MG63 (cell line): ENCODE measurements around the gene SPINK8. TPM values are rescaled to one million over a fixed set of nuclear protein-coding genes. Genes with fewer than 3 reads are reported as not detected.
"Not testable (repeated sequence)": the region's sequence is repeated elsewhere in the genome, so short reads cannot be mapped to it uniquely, and the experiment has no call there.

Experiments
- DNase-seq: peaks from one replicate; pipeline ENCODE4 v3.0.0-alpha.2; 2020
- H3K27me3 ChIP-seq: fragments of 250-450 bp; sonication (Bioruptor Pico); 2 replicates; pipeline ENCODE4 v1.5.1; 2020; ENCODE audit warnings: mild to moderate bottlenecking, moderate library complexity
- H3K36me3 ChIP-seq: fragments of 250-450 bp; sonication (Bioruptor Pico); 2 replicates; pipeline ENCODE4 v1.5.1; 2020; ENCODE audit warnings: mild to moderate bottlenecking, moderate library complexity
- H3K4me3 ChIP-seq: fragments of 250-450 bp; sonication (Bioruptor Pico); 2 replicates; pipeline ENCODE4 v1.5.1; 2020; ENCODE audit warnings: mild to moderate bottlenecking, moderate library complexity
- H3K9me3 ChIP-seq: fragments of 250-450 bp; sonication (Bioruptor Pico); 2 replicates; pipeline ENCODE4 v1.5.1; 2020; ENCODE audit warnings: mild to moderate bottlenecking, moderate library complexity
- total RNA-seq: library from RNA; depleted of rRNA; stranded (reverse); fragments of >200 nt; shearing (Covaris generic); gene quantifications from 2 replicates; pipeline ENCODE4 v1.2.3, GENCODE V29; 2014; ENCODE audit warnings: low replicate concordance

Gene SPINK8
- total RNA-seq, 1 experiment from 2014 or later = not detected

GRCh38 chr3:48338635-48339034, 5.2 kb upstream of the SPINK8 start:
- Histone ChIP-seq H3K9me3 (no peaks in the 10 kb centered on the region), H3K36me3 (no peaks in the 10 kb centered on the region), H3K27me3 (no peaks in the 10 kb centered on the region), H3K4me3 (no peak overlapping the region)
- no peak for DNase-seq

DNA sequence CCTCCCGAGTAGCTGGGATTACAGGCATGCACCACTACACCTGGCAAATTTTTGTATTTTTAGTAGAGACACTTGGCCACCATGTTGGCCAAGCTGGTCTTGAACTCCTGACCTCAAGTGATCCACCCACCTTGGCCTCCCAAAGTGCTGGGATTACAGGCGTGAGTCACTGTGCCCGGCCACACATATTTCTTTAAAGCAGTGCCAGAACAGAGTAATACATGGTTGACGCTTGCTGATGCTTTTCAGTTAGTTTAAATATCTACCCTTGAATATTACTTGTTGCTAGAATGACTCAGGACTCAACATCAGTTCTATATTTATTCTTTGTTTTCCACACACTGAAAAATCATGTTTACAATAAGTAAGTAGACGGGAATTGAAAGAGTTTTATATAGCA, 4.1 kb upstream of the SPINK8 start:
- not testable (repeated sequence) for H3K9me3 ChIP-seq, H3K36me3 ChIP-seq, H3K27me3 ChIP-seq, H3K4me3 ChIP-seq
- peak; percentile 73 for DNase-seq

GRCh38 chr3:48335286-48335685, 1.8 kb upstream of the SPINK8 start:
- not testable (repeated sequence) for H3K9me3 ChIP-seq, H3K27me3 ChIP-seq, H3K4me3 ChIP-seq, H3K36me3 ChIP-seq, DNase-seq

DNA sequence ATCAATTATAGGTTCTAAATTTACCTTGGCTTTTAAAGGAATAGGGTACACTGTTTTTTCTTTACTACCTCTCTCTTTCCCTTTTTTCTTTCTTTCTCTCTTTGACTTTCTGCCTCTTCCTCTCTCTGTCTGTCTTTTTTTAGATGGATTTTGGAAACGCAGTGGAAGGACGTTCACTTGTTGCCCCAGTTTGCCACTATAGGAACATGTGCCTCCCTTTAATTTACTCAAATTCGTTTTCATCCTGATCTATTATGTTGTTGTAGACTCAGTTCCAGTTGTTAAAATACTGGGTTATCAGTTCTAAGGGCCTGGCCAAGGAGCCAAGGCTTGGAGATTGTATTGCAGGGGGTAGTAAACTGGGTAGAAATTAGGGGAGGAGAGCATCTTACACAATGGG, 1.1 kb upstream of the SPINK8 start:
- Histone ChIP-seq H3K36me3 (no peaks in the 10 kb centered on the region), H3K9me3 (no peaks in the 10 kb centered on the region), H3K4me3 (no peak overlapping the region), H3K27me3 (no peaks in the 10 kb centered on the region)
- DNase-seq = no peak

DNA sequence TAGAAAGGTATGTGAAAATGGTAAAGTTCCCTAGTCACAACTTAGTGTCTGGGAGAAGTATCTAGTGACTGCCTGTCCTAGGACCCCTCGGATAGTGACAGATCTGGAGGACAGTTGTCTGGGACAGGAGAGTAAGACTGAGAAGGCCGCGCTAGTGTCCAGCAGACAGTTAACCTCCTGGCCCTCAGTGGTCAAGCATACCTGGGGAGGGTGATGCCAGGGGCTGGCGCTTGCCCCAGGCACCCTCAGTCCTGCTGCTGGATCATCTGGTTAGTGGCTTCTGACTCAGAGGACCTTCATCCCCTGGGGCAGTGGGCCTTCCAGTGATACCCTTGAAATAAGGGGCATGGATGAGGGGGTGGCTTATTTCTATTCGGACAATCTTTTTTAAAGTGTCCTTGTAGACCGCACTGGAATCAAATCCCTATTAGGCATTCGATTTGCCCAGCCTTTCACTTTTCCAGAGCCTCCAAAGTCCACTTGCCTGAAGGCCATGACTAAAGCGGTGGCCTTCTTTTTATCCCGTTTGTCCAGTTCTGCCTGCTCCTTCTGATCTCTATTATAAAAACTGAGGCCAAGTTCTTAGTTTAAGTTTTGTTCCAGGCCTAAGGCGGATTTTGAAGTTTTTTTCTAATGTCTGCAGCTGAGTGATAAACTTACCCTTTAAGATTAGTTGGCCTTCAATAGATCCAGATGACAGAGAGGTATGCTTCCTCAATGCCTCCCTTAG, 1.6 kb downstream of the SPINK8 start:
- H3K4me3 ChIP-seq, H3K27me3 ChIP-seq, DNase-seq, H3K36me3 ChIP-seq, H3K9me3 ChIP-seq: not testable (repeated sequence)

DNA sequence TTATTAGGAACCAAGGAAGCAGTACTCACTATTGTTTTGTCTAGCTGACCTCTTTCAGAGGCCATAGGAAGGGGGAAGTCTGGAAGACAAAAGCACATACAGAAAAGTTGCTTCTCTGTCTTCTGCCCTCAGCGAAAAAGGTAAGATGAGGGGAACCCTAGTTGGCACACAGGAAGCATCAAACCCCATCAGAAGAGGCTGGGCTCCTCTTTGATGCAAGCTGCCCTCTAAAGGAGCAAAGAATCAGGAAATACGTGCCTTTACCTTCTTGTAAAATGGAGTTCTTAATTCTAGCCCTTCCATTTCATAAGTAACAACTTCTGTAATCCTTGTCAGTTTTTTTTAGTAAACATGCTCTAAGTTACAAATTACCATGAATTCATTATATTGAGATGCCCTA, 12.5 kb downstream of the SPINK8 start:
- DNase-seq = no peak
- H3K9me3 ChIP-seq = no peaks in the 10 kb centered on the region
- no peak overlapping the region for H3K4me3 ChIP-seq
- no peaks in the 10 kb centered on the region for H3K36me3 ChIP-seq
- H3K27me3 ChIP-seq = no peaks in the 10 kb centered on the region

- no peaks in the 10 kb centered on the region; the same call in 1 of the 2 replicates for H3K9me3 ChIP-seq
- no peak for DNase-seq
- H3K36me3 ChIP-seq = no peaks in the 10 kb centered on the region
- no peaks in the 10 kb centered on the region for H3K27me3 ChIP-seq
- no peak overlapping the region for H3K4me3 ChIP-seq
These were observed 14.6 kb downstream of the SPINK8 start for GRCh38 chr3:48318713-48319468.

DNA sequence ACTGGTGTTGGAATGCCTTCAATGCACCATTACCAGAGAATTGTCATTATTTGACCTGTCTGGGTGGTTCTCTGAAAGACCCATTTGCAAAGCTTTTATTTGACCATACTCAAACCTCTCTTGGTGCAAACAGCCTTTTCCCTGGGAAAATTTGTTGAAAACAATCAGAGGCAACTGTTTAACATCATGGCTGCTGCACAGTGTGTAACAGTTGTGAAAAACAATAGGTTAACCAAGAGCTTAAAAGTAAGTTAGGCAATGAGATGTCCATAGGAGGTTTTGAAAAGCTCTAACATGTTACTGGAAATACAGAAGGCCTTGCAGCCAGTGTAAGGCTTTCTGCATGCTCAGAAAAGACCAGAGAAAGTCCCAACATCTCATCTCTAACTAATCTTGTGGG, 18.9 kb downstream of the SPINK8 start:
- Histone ChIP-seq H3K27me3 (no peaks in the 10 kb centered on the region), H3K36me3 (no peaks in the 10 kb centered on the region), H3K4me3 (no peak overlapping the region), H3K9me3 (no peaks in the 10 kb centered on the region; the same call in 1 of the 2 replicates)
- no peak for DNase-seq

GRCh38 chr3:48306860-48307530, 26.5 kb downstream of the SPINK8 start:
- DNase-seq = no peak
- H3K27me3 ChIP-seq = no peaks in the 10 kb centered on the region
- no peak overlapping the region for H3K4me3 ChIP-seq
- no peaks in the 10 kb centered on the region; the same call in 1 of the 2 replicates for H3K9me3 ChIP-seq
- no peaks in the 10 kb centered on the region for H3K36me3 ChIP-seq

- no peak overlapping the region for H3K4me3 ChIP-seq
- H3K36me3 ChIP-seq = no peaks in the 10 kb centered on the region
- no peaks in the 10 kb centered on the region; the same call in 1 of the 2 replicates for H3K9me3 ChIP-seq
- H3K27me3 ChIP-seq = no peaks in the 10 kb centered on the region
- no peak for DNase-seq
These were observed 27.2 kb downstream of the SPINK8 start for GRCh38 chr3:48306290-48306689.

GRCh38 chr3:48305396-48305795, 28.1 kb downstream of the SPINK8 start:
- no peaks in the 10 kb centered on the region for H3K27me3 ChIP-seq
- DNase-seq = peak; percentile 8
- no peak overlapping the region for H3K4me3 ChIP-seq
- no peaks in the 10 kb centered on the region for H3K36me3 ChIP-seq
- H3K9me3 ChIP-seq = no peaks in the 10 kb centered on the region; the same call in 1 of the 2 replicates

DNA sequence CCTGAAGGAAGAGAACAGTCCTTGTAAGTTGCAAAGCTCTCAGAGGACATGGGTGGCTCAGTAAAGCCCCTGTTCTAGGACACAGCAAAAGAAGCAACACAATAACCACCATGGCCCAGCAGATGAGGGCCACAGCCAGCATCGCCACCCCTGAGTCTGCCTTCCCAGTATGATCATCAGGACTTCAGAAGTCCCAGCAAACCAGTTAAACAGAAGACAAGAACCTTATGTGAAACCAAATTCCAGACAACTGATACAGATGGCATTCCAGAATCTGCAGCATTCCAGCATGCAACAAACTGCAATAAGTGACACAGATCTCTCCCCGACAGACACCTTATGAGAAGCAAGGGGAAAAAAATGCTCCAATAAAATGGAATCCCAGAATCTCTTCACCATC, 30.4 kb downstream of the SPINK8 start:
- no peaks in the 10 kb centered on the region; the same call in 1 of the 2 replicates for H3K9me3 ChIP-seq
- H3K36me3 ChIP-seq = no peaks in the 10 kb centered on the region
- H3K4me3 ChIP-seq = no peak overlapping the region
- no peaks in the 10 kb centered on the region for H3K27me3 ChIP-seq
- no peak for DNase-seq

- H3K27me3 ChIP-seq = no peaks in the 10 kb centered on the region
- 0 out of 2 replicates have a peak, but pooled peaks cover 2% of the 10 kb centered on the region for H3K36me3 ChIP-seq
- peak overlapping the region; percentile 75 for H3K4me3 ChIP-seq
- DNase-seq = peak; percentile 26
- no peaks in the 10 kb centered on the region; the same call in 1 of the 2 replicates for H3K9me3 ChIP-seq
These were observed 31.7 kb downstream of the SPINK8 start for GRCh38 chr3:48301800-48302166.

- Histone ChIP-seq H3K27me3 (no peaks in the 10 kb centered on the region), H3K4me3 (peak within 1 kb of the TSS; percentile 75), H3K9me3 (no peaks in the 10 kb centered on the region; the same call in 1 of the 2 replicates), H3K36me3 (0 out of 2 replicates have a peak, but pooled peaks cover 2% of the 10 kb centered on the region)
- DNase-seq = peak; percentile 83
These were observed 32.3 kb downstream of the SPINK8 start, which contains the start of gene NME6 for GRCh38 chr3:48301020-48301799. Gene NME6 (minus strand): TSS chr3:48301367.

DNA sequence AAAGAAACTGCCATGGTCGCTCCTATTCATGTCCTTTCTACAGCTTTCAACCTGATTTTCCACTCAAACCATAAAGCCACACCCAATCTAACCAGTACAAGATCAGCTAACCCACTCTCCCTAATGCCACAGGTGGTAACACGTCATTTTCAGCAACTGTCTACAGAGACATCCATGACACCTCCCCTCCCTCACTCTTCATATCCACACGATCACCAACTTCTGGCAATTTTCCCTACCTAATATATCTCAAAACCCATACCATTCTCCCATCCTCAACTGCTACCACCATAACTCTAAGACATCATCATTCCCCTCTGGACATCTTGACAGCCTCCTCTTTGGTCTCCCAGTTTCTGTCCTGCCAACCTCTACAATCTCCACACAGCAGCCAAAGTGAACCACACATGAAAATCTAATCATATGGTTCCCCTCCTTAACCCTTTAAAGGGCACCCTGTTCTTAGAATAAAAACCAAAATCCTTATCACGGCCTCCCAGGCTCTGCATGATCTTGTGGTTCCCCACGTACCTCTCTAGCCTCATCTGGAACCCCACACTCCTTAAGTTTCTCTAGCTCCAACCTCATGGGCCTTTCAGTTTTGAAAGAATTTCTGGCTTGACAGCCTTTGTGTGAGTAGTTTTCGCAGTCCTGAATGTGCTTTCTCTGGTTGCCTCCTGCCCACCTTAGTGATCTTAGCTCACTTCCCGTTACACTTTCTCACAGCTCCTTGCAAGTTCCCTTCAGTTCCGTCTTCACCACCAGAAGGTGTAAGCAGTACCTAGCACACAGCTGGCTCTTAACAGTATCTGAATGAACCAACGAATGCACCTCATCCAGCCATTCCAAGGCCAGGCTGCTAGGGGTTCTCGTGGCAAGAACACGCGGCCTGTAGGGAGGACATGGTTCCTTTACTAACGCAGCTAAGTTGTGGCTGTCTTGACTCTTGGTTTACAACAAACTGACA, 33.4 kb downstream of the SPINK8 start:
- peak overlapping the region; percentile 75 for H3K4me3 ChIP-seq
- no peaks in the 10 kb centered on the region; the same call in 1 of the 2 replicates for H3K9me3 ChIP-seq
- DNase-seq = no peak
- H3K36me3 ChIP-seq = 0 out of 2 replicates have a peak, but pooled peaks cover 2% of the 10 kb centered on the region
- H3K27me3 ChIP-seq = no peaks in the 10 kb centered on the region
